Measurements from ENCODE around the gene STK38L.

The STK38L gene

DNA sequence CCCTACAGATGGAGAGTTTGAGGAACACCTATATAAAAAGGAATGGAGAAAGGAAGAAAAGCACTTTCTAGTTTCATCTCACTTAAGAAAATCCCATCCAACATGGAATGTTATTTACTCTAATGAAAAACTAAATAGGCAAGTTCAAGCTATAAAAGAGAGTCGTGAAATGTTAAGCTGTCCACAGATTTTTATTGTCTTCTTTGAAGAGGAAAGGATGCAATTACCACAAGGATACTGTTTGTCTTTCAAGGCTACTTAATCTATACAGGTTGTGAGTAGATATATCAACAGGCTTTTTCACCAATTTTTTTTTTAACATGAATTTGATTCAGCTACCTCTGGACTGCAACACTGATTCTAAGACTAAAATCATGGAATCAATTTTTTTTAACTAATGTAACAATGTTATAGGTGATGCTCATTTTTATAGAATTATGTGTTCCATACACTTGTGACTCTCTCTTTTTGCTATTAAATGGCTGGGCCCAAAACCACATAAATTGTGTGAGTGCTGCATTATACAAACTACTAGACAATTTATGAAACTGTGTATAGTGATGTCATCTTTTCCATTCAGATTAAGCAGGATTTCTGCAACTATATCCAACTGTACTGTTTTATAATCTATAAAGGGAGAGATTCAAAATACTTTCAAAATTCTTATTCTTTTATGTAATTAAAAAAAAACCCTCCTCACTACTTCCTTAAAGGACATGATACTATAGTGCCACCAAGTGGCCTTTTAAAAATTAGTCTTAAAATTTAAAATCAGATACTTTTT, 61.8 kb downstream of the STK38L start:
- no peak overlapping the region for H3K4me3 ChIP-seq (ENCODE audit: low read depth, low read length)
- TF ChIP-seq, protein P1, sequence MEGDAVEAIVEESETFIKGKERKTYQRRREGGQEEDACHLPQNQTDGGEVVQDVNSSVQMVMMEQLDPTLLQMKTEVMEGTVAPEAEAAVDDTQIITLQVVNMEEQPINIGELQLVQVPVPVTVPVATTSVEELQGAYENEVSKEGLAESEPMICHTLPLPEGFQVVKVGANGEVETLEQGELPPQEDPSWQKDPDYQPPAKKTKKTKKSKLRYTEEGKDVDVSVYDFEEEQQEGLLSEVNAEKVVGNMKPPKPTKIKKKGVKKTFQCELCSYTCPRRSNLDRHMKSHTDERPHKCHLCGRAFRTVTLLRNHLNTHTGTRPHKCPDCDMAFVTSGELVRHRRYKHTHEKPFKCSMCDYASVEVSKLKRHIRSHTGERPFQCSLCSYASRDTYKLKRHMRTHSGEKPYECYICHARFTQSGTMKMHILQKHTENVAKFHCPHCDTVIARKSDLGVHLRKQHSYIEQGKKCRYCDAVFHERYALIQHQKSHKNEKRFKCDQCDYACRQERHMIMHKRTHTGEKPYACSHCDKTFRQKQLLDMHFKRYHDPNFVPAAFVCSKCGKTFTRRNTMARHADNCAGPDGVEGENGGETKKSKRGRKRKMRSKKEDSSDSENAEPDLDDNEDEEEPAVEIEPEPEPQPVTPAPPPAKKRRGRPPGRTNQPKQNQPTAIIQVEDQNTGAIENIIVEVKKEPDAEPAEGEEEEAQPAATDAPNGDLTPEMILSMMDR (IDR thresholded peaks at IDR 0.05; ENCODE audit: borderline replicate concordance, insufficient read depth, low read depth, low read length): no peak

GRCh38 chr12:27309293-27309994, 65.4 kb downstream of the STK38L start:
- TF ChIP-seq, protein P1 (IDR thresholded peaks at IDR 0.05; ENCODE audit: borderline replicate concordance, insufficient read depth, low read depth, low read length): no peak
- no peak overlapping the region for H3K4me3 ChIP-seq (ENCODE audit: low read depth, low read length)

- TF ChIP-seq, protein P1 (IDR thresholded peaks at IDR 0.05; ENCODE audit: borderline replicate concordance, insufficient read depth, low read depth, low read length): no peak
- H3K4me3 ChIP-seq (ENCODE audit: low read depth, low read length): no peak overlapping the region
These were observed 65.9 kb downstream of the STK38L start for GRCh38 chr12:27309995-27310315.

- H3K4me3 ChIP-seq (ENCODE audit: low read depth, low read length): no peak overlapping the region
- TF ChIP-seq, protein P1 (IDR thresholded peaks at IDR 0.05; ENCODE audit: borderline replicate concordance, insufficient read depth, low read depth, low read length): no peak
These were observed 72.9 kb downstream of the STK38L start for GRCh38 chr12:27316947-27317346.

DNA sequence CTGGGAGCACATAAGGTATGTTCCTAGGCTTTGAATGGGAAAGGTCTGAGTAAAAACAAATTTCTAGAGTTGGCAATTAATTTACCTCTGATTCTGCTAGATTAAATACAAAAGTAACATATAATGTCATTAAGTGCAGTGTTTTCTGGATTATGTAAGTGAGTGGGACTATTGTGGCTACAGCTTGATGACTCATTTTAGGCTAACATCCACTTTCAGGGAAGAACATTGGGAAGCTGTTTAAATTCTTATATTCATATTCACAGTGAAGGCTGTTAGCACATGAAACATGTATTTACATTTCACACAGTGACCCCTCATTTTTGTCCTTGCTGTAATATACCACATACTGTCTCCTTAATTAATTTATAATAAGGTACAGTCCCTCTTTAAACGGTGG, 75.3 kb downstream of the STK38L start:
- TF ChIP-seq, protein P1 (IDR thresholded peaks at IDR 0.05; ENCODE audit: borderline replicate concordance, insufficient read depth, low read depth, low read length): no peak
- no peak overlapping the region for H3K4me3 ChIP-seq (ENCODE audit: low read depth, low read length)

DNA sequence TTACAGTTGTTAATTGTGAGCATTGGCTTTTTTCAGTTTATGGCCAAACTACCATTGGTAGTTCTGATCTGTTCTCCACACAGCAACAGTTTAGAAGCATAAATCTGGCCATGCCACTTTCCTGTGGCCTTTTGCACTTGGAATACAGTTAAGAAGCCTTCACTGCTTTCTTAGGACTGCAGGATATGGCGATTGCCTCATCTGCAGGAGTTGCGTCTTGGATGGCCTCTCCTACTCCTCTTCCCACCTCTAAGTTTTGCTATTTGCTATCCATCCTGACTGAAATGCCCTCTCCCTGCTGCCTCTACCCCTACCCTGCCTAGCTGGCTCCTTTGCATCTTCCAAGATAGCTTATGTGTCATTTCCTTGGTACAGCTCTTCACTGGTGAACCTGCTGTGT, 75.8 kb downstream of the STK38L start:
- TF ChIP-seq, protein P1 (IDR thresholded peaks at IDR 0.05; ENCODE audit: borderline replicate concordance, insufficient read depth, low read depth, low read length): no peak

DNA sequence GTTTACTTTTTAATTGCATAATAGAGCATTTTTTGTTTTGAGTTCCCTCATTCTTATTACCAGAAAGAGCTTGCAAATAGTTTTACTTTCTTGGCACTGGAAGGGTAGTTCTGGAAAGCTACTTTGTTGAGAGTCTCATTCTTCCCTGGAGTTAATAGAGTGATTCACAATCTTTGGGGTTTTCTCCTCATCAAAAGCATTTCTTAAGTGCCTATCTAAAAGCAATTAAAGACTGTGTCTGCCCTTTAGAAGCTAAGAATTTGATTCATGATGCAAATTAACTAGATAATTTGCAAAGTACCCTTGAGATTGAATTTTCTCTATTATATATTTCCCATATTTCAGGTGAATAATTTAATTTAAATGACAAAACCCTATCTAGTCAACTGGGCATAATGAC, 80.4 kb downstream of the STK38L start:
- TF ChIP-seq, protein P1 (IDR thresholded peaks at IDR 0.05; ENCODE audit: borderline replicate concordance, insufficient read depth, low read depth, low read length): no peak
- H3K4me3 ChIP-seq (ENCODE audit: low read depth, low read length): no peak overlapping the region

More for the DNA sequence above, 75.8 kb downstream of the STK38L start:
- no peak overlapping the region for H3K4me3 ChIP-seq (ENCODE audit: low read depth, low read length)
